GM12865 (cell line): ENCODE data around the gene SOHLH2.

Experiments
- DNase-seq: peaks from one replicate; pipeline ENCODE4 v3.0.0; 2010; ENCODE audit warnings: low read depth
- H3K4me3 ChIP-seq: 2 replicates; pipeline ENCODE4 v1.5.1; 2011; ENCODE audit warnings: mild to moderate bottlenecking, low read depth, low read length, control low read depth
- CTCF ChIP-seq: IDR thresholded peaks from 2 replicates; pipeline ENCODE4 v1.5.1; 2011; ENCODE audit warnings: low read length, control low read depth, low read depth, inconsistent platforms; ENCODE audit not compliant: insufficient read depth; ENCODE audit errors: missing control alignments

SOHLH2 gene

DNA sequence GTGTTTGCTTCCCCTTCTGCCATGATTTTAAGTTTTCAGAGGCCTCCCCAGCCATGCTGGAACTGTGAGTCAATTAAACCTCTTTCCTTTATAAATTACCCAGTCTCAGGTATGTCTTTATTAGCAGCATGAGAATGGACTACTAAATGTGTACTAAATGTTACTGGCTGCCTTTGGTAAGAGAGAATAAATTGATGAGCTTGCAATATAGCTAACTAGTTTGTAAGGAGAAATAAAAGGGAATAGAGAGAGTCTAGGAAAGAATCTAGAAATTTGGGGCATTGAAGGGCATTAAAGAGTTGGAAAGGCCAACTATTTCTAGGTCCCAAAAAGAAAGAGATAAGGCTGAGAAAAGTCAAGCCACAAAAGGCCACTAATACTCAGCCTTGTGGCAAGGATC lies 5.5 kb upstream of the SOHLH2 start:
- no peak for DNase-seq
- no peak for TF ChIP-seq CTCF
- no peak overlapping the region for H3K4me3 ChIP-seq

DNA sequence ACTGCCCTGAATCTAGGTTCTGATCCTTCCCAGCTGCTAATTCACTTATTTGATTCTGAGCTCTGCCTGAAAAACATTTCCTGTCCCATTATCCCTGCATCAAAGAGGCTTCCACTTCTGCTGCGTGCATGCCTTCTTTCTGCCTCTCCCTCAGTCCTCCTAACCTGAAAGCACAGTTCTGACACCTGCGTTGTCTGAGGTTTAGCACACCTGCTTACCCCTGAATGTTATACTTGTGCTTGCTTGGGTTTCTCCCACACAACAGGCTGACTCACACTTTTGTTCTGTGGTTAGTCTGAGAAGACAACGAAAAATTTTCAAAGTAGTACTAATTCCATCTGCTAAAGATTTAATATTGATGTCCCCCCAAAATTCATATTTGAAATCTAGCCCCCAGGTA lies 3.1 kb upstream of the SOHLH2 start:
- no peak overlapping the region for H3K4me3 ChIP-seq
- no peak for DNase-seq
- no peak for TF ChIP-seq CTCF

- H3K4me3 ChIP-seq = no peak overlapping the region
- no peak for DNase-seq
- TF ChIP-seq CTCF = no peak
Measured at GRCh38 chr13:36212789-36213188, 1.6 kb downstream of the SOHLH2 start.

DNA sequence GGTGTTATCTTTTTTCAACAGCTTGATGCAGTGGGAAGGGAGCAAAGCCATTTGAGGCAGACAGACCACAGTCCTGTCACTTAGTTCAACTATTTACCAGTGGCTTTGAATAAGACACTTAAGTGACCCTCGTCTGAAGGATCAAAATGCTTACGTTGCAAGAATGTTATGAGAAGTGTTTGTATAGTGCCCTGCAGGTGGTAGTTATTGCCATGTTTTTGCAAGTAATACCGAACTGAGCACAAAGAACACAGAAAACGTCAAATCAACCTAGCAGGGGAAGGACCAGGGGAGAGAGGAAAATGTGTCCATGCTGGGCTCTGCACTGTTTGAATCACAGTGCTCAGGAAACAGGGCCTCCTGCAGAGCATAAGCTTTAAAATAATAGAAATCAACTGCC lies 2.8 kb downstream of the SOHLH2 start:
- TF ChIP-seq CTCF = no peak
- DNase-seq = no peak
- no peak overlapping the region for H3K4me3 ChIP-seq

DNA sequence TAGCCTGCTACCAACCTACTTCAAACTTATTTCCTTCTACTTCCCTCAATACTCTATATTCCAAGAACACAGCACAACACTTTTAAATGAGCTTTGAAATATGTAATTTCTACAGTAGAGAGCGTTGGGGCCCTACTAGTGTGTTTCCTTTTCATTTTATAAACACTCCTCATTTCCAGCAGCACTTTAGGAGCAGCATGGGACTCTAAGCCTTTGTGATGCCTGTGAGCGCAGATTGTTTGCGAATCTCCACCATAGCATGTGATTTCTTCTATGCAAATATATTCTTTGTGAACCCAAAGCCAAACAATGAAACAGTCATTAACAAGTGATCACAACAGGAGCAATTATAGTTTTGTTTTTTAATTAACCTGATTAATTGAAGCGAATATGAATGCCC lies 3.6 kb downstream of the SOHLH2 start:
- no peak overlapping the region for H3K4me3 ChIP-seq
- no peak for DNase-seq
- no peak for TF ChIP-seq CTCF

- no peak for DNase-seq
- no peak for TF ChIP-seq CTCF
- no peak overlapping the region for H3K4me3 ChIP-seq
Measured at GRCh38 chr13:36207672-36208071, 6.7 kb downstream of the SOHLH2 start.

- no peak for TF ChIP-seq CTCF
- H3K4me3 ChIP-seq = no peak overlapping the region
- DNase-seq = no peak
Measured at GRCh38 chr13:36193151-36193855, 21.1 kb downstream of the SOHLH2 start.
